ENCODE results near the gene NFIX.

DNA sequence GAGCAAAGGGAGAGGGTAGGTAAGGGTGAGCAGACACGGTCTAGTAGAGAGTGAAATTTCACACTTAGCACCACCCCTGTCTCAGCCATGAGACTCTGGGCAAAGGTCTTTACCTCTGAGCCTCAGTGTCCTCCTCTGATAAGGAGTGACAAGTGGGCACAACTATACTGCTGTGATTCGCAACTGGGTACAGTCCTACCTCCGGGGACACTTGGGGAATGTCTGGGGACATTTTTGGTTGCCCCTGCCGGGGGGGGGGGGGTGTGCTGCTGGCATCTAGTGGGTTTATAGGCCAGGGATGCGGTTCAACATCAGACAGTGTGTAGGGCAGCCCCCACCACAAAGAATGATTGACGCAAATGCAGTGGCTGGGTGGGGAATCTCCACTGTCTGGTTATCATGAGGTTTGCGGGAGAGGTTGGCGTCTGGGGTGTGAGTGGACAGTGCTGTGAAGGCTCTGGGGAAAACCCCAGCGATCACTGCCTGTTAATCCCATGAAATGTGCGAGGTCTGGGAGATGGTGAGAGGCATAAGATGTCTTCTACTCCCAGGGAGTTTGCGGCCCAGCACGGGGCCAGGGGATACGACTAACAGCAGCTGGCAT lies 127.1 kb downstream of the NFIX start:
- TF ChIP-seq POLR2A (IDR thresholded peaks at IDR 0.05) = no peak
- TF ChIP-seq CTCF (IDR thresholded peaks at IDR 0.05) = no peak
- no peak for TF ChIP-seq EP300 (IDR thresholded peaks at IDR 0.05)

Data from ovary (tissue), 3 donors.